ENCODE measurements around the gene PKIG. TPM values are rescaled to one million over a fixed set of nuclear protein-coding genes. Genes with fewer than 3 reads are reported as not detected.

PKIG gene
- total and polyA plus RNA-seq, 2 experiments from 2014 or later, result 29.7 to 33.2 TPM

GRCh38 chr20:44599715-44600114, 17.3 kb downstream of the PKIG start:
- no peak overlapping the region for H3K4me3 ChIP-seq
- H3F3A ChIP-seq (replicated peaks; ENCODE audit: low read depth), result no peaks in the 10 kb centered on the region
- peaks cover 18% of the 10 kb centered on the region; the same call in 1 of the 2 replicates for H3K4me1 ChIP-seq (ENCODE audit: insufficient read depth)
- Mint-ChIP-seq H3K27me3 (ENCODE audit: insufficient read depth, low read depth, poor library complexity) (peaks cover 12% of the 10 kb centered on the region), H3K36me3 (ENCODE audit: low read depth) (no peaks in the 10 kb centered on the region), H3K27ac (no peak overlapping the region), H3K9me3 (no peaks in the 10 kb centered on the region), H3K4me3 (no peak overlapping the region), H3K4me1 (peaks cover 34% of the 10 kb centered on the region)
- no peaks in the 10 kb centered on the region for H3K36me3 ChIP-seq (ENCODE audit: insufficient read depth)
- no peaks in the 10 kb centered on the region for H4K20me1 ChIP-seq (replicated peaks; ENCODE audit: insufficient read depth)
- H3K27ac ChIP-seq (ENCODE audit: low read depth), result no peak overlapping the region
- DNase-seq (ENCODE audit: low spot score) (no peak), ATAC-seq (no peak)
- TF ChIP-seq STAT1 (IDR thresholded peaks at IDR 0.05; ENCODE audit: unreplicated experiment) (no peak), CTCF (conservative IDR thresholded peaks at IDR 0.05; ENCODE audit: low read depth in 2 of 2) (no peak), CREB1 (CRISPR knock-in tag; IDR thresholded peaks at IDR 0.05; ENCODE audit: low read depth) (no peak), EZH2phosphoT487 (IDR thresholded peaks at IDR 0.05; ENCODE audit: unreplicated experiment) (no peak), ZNF331 (CRISPR knock-in tag; IDR thresholded peaks at IDR 0.05; ENCODE audit: low read depth) (no peak), JUNB (IDR thresholded peaks at IDR 0.05; ENCODE audit: unreplicated experiment) (no peak), ZNF114 (CRISPR knock-in tag; IDR thresholded peaks at IDR 0.05) (no peak), REST (IDR thresholded peaks at IDR 0.05; ENCODE audit: unreplicated experiment) (no peak), ZNF462 (CRISPR knock-in tag; IDR thresholded peaks at IDR 0.05) (no peak), ETS1 (IDR thresholded peaks at IDR 0.05) (no peak), NANOG (IDR thresholded peaks at IDR 0.05; ENCODE audit: borderline replicate concordance) (no peak), EZH2 (IDR thresholded peaks at IDR 0.05; ENCODE audit: low read depth, unreplicated experiment) (no peak), POLR2AphosphoS5 (IDR thresholded peaks at IDR 0.05; ENCODE audit: low read depth) (no peak)
- H3K79me2 ChIP-seq (replicated peaks; ENCODE audit: insufficient read depth), result no peaks in the 10 kb centered on the region
- H3K9me2 ChIP-seq (ENCODE audit: insufficient read depth), result no peaks in the 10 kb centered on the region
- H3K27me3 ChIP-seq (ENCODE audit: insufficient read depth), result no peaks in the 10 kb centered on the region
- H3K4me2 ChIP-seq, result no peak overlapping the region
- H2AFZ ChIP-seq, result no peak overlapping the region

Measured in GM23338 (cell line).